H9 (cell line): ENCODE results near the gene NARS2. TPM values are rescaled to one million over a fixed set of nuclear protein-coding genes. Genes with fewer than 3 reads are reported as not detected.
"Not testable (repeated sequence)": the region's sequence is repeated elsewhere in the genome, so short reads cannot be mapped to it uniquely, and the experiment has no call there.

ENCODE experiments used
- DNase-seq: peaks from one replicate; pipeline ENCODE4 v3.0.0-alpha.2; 2017
- H2AFZ ChIP-seq: one replicate; pipeline ENCODE4 v1.6.1; 2013; ENCODE audit warnings: mild to moderate bottlenecking, low read length, control low read depth, moderate library complexity
- H2AK5ac ChIP-seq: 2 replicates; pipeline ENCODE4 v1.6.1; 2013; ENCODE audit warnings: low read length, control low read depth, mixed read lengths; ENCODE audit not compliant: insufficient read length
- H2BK120ac ChIP-seq: one replicate; pipeline ENCODE4 v1.6.1; 2013; ENCODE audit warnings: low read depth, mild to moderate bottlenecking, low read length, control low read depth, inconsistent platforms; ENCODE audit not compliant: poor library complexity, severe bottlenecking
- H2BK12ac ChIP-seq: 2 replicates; pipeline ENCODE4 v1.6.1; 2013; ENCODE audit warnings: low read length, control low read depth, mixed read lengths, low read depth; ENCODE audit not compliant: insufficient read length
- H2BK15ac ChIP-seq: 2 replicates; pipeline ENCODE4 v1.6.1; 2013; ENCODE audit warnings: low read depth, low read length, control low read depth
- H2BK20ac ChIP-seq: one replicate; pipeline ENCODE4 v1.6.1; 2013; ENCODE audit warnings: low read depth, mild to moderate bottlenecking, low read length, control low read depth, inconsistent platforms; ENCODE audit not compliant: poor library complexity, severe bottlenecking
- H2BK5ac ChIP-seq: 2 replicates; pipeline ENCODE4 v1.6.1; 2013; ENCODE audit warnings: low read length, control low read depth, mixed read lengths; ENCODE audit not compliant: insufficient read length
- H3K14ac ChIP-seq: 2 replicates; pipeline ENCODE4 v1.6.1; 2013; ENCODE audit warnings: low read length, control low read depth; ENCODE audit not compliant: insufficient read depth
- H3K18ac ChIP-seq: 2 replicates; pipeline ENCODE4 v1.6.1; 2013; ENCODE audit warnings: low read depth, mild to moderate bottlenecking, mixed read lengths, low read length, control low read depth; ENCODE audit not compliant: insufficient read length
- H3K23ac ChIP-seq: 2 replicates; pipeline ENCODE4 v1.6.1; 2013; ENCODE audit warnings: low read length, control low read depth, mixed read lengths, low read depth; ENCODE audit not compliant: insufficient read length
- H3K23me2 ChIP-seq: 2 replicates; pipeline ENCODE4 v1.6.1; 2013; ENCODE audit warnings: low read depth, mild to moderate bottlenecking, mixed read lengths, low read length, control low read depth; ENCODE audit not compliant: insufficient read length, poor library complexity, severe bottlenecking
- H3K27ac ChIP-seq: 2 replicates; pipeline ENCODE4 v1.5.1; 2013; ENCODE audit warnings: low read length, control low read depth, mixed read lengths, low read depth; ENCODE audit not compliant: insufficient read length
- H3K27me3 ChIP-seq: 2 replicates; pipeline ENCODE4 v1.6.1; 2013; ENCODE audit warnings: low read length, control low read depth, inconsistent platforms; ENCODE audit not compliant: insufficient read depth
- H3K4ac ChIP-seq: 2 replicates; pipeline ENCODE4 v1.6.1; 2013; ENCODE audit warnings: low read depth, mild to moderate bottlenecking, control low read depth, inconsistent platforms, low read length, moderate library complexity
- H3K4me1 ChIP-seq: 2 replicates; pipeline ENCODE4 v1.6.1; 2013; ENCODE audit warnings: low read length, control low read depth, inconsistent platforms; ENCODE audit not compliant: insufficient read depth
- H3K4me2 ChIP-seq: 2 replicates; pipeline ENCODE4 v1.6.1; 2013; ENCODE audit warnings: low read length, control low read depth, mixed read lengths; ENCODE audit not compliant: insufficient read length, insufficient read depth
- H3K56ac ChIP-seq: 2 replicates; pipeline ENCODE4 v1.6.1; 2013; ENCODE audit warnings: low read depth, mild to moderate bottlenecking, mixed read lengths, low read length, control low read depth; ENCODE audit not compliant: insufficient read length
- H3K79me1 ChIP-seq: 2 replicates; pipeline ENCODE4 v1.6.1; 2013; ENCODE audit warnings: low read depth, mild to moderate bottlenecking, moderate library complexity, low read length, control low read depth, inconsistent platforms; ENCODE audit not compliant: insufficient read depth, poor library complexity, severe bottlenecking
- H3K79me2 ChIP-seq: 2 replicates; pipeline ENCODE4 v1.6.1; 2013; ENCODE audit warnings: low read length, control low read depth, inconsistent platforms; ENCODE audit not compliant: insufficient read depth
- H3K9ac ChIP-seq: 2 replicates; pipeline ENCODE4 v1.6.1; 2013; ENCODE audit warnings: low read length, control low read depth, mixed read lengths; ENCODE audit not compliant: insufficient read length; ENCODE audit errors: extremely low read depth
- H3K9me3 ChIP-seq: one replicate; pipeline ENCODE4 v1.6.1; 2013; ENCODE audit warnings: low read depth, low read length, inconsistent platforms; ENCODE audit not compliant: control insufficient read depth
- H3T11ph ChIP-seq: one replicate; pipeline ENCODE4 v1.6.1; 2013; ENCODE audit warnings: mild to moderate bottlenecking, low read length, control low read depth, inconsistent platforms
- H4K20me1 ChIP-seq: one replicate; pipeline ENCODE4 v1.6.1; 2013; ENCODE audit not compliant: control insufficient read depth, insufficient read length, insufficient read depth
- H4K5ac ChIP-seq: 2 replicates; pipeline ENCODE4 v1.6.1; 2013; ENCODE audit warnings: low read depth, mild to moderate bottlenecking, mixed read lengths, low read length, control low read depth; ENCODE audit not compliant: insufficient read length
- H4K8ac ChIP-seq: replicated peaks from 2 replicates; pipeline ENCODE4 v1.6.1; 2013; ENCODE audit warnings: low read length, control low read depth, mixed read lengths, low read depth; ENCODE audit not compliant: insufficient read length
- H4K91ac ChIP-seq: 2 replicates; pipeline ENCODE4 v1.6.1; 2013; ENCODE audit warnings: low read depth, mild to moderate bottlenecking, moderate library complexity, mixed read lengths, low read length, control low read depth; ENCODE audit not compliant: insufficient read length
- H3K27ac Mint-ChIP-seq, 3 experiments: 2 replicates in 2 of 3; 3 replicates in 1 of 3; pipeline ENCODE4 v1.8.0; 2020 to 2021; ENCODE audit warnings: mixed read lengths in 3 of 3, mild to moderate bottlenecking in 1 of 3, moderate library complexity in 1 of 3
- H3K27me3 Mint-ChIP-seq: 2 replicates; pipeline ENCODE4 v1.8.0; 2021; ENCODE audit warnings: low read depth, mild to moderate bottlenecking, moderate library complexity, mixed read lengths
- H3K36me3 Mint-ChIP-seq, 3 experiments: 2 replicates in 2 of 3; 3 replicates in 1 of 3; pipeline ENCODE4 v1.8.0; 2020 to 2021; ENCODE audit warnings: low read depth in 3 of 3, mixed read lengths in 3 of 3; ENCODE audit not compliant: insufficient read depth in 1 of 3
- H3K4me1 Mint-ChIP-seq, 2 experiments: 2 replicates each; pipeline ENCODE4 v1.8.0; 2020; ENCODE audit warnings: mixed read lengths in 2 of 2
- H3K4me3 Mint-ChIP-seq, 2 experiments: 2 replicates in 1 of 2; 3 replicates in 1 of 2; pipeline ENCODE4 v1.8.0; 2020 to 2021; ENCODE audit warnings: mild to moderate bottlenecking in 2 of 2, mixed read lengths in 2 of 2, moderate library complexity in 1 of 2
- H3K9me3 Mint-ChIP-seq, 2 experiments: 2 replicates in 1 of 2; 3 replicates in 1 of 2; pipeline ENCODE4 v1.8.0; 2020; ENCODE audit warnings: mild to moderate bottlenecking in 2 of 2, mixed read lengths in 2 of 2, moderate library complexity in 1 of 2
- WGBS: extraction: QIAGEN DNeasy Blood & Tissue Kit; methylation state at CpG from one replicate; pipeline ENCODE4 v1.1.7; 2013; ENCODE audit warnings: missing lambda C conversion rate, low lambda C conversion rate, mixed read lengths; ENCODE audit not compliant: insufficient read length; ENCODE audit errors: extremely low coverage; 5-methylcytosine and 5-hydroxymethylcytosine counted together
- total RNA-seq: library from RNA; stranded (reverse); gene quantifications from 2 replicates; pipeline ENCODE4 v1.2.1, GENCODE V29; 2021
- TF ChIP-seq, protein P1 (sequence below): fragments of 200-600 bp; sonication (generic); conservative IDR thresholded peaks from 3 replicates; pipeline ENCODE4 v1.8.0; 2021; ENCODE audit warnings: antibody characterized with exemption, mild to moderate bottlenecking

Gene NARS2
- total RNA-seq, 1 experiment from 2014 or later, result 29.7 TPM

DNA sequence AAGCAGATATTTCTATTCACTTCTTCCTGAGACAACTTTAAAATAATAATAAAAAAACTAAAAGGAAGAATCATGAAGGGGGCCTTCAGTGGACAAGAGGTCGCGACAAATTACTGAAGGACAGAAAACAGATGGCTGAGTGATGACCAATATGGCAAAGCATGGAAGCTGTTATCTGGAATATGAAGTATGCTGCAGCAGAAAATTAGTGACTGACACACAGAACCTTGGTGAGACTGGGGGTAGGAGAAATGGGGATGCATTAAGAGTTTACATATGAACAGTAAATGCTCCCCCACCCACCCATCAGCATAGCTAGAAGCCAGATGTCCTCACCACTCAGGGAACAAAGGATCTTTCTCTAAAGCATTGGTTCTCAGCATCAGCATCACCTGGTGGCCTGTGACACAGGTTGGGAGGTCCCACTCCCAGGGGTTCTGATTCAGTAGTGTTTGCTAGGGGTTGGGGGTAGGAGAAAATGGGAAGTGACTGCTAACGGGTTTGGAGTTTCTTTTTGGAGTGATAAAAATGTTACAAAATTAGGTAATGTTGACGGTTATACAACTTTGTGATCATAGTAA lies 59.7 kb downstream of the NARS2 start:
- H3K23ac ChIP-seq, result no peak overlapping the region
- no peak overlapping the region for H2BK120ac ChIP-seq
- no peak overlapping the region for H2AFZ ChIP-seq
- no peak overlapping the region for H4K5ac ChIP-seq
- no peak overlapping the region for H4K91ac ChIP-seq
- H3K79me1 ChIP-seq, result no peaks in the 10 kb centered on the region
- WGBS, result no CpG with 5 or more reads among the region's 4 CpGs
- H3K27me3 Mint-ChIP-seq, result no peaks in the 10 kb centered on the region
- H3T11ph ChIP-seq, result no peak overlapping the region
- peak overlapping the region in 1 of 2 experiments; percentile 39; a peak in 1 of 5 replicates for H3K4me3 Mint-ChIP-seq
- H3K79me2 ChIP-seq, result no peaks in the 10 kb centered on the region; the same call in 1 of the 2 replicates
- peaks cover 9 to 18% of the 10 kb centered on the region in 2 experiments for H3K4me1 Mint-ChIP-seq
- H2AK5ac ChIP-seq, result no peak overlapping the region
- H4K20me1 ChIP-seq, result no peaks in the 10 kb centered on the region
- no peak overlapping the region for H3K4ac ChIP-seq
- TF ChIP-seq, protein P1, sequence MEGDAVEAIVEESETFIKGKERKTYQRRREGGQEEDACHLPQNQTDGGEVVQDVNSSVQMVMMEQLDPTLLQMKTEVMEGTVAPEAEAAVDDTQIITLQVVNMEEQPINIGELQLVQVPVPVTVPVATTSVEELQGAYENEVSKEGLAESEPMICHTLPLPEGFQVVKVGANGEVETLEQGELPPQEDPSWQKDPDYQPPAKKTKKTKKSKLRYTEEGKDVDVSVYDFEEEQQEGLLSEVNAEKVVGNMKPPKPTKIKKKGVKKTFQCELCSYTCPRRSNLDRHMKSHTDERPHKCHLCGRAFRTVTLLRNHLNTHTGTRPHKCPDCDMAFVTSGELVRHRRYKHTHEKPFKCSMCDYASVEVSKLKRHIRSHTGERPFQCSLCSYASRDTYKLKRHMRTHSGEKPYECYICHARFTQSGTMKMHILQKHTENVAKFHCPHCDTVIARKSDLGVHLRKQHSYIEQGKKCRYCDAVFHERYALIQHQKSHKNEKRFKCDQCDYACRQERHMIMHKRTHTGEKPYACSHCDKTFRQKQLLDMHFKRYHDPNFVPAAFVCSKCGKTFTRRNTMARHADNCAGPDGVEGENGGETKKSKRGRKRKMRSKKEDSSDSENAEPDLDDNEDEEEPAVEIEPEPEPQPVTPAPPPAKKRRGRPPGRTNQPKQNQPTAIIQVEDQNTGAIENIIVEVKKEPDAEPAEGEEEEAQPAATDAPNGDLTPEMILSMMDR, result no peak
- H4K8ac ChIP-seq, result no peak overlapping the region
- H3K4me1 ChIP-seq, result no peaks in the 10 kb centered on the region; the same call in 1 of the 2 replicates
- no peak overlapping the region for H3K4me2 ChIP-seq
- H2BK15ac ChIP-seq, result no peak overlapping the region
- no peak overlapping the region for H3K27ac ChIP-seq
- H3K56ac ChIP-seq, result no peak overlapping the region
- H3K23me2 ChIP-seq, result no peaks in the 10 kb centered on the region
- no peak overlapping the region for H3K9ac ChIP-seq
- no peak overlapping the region for H3K14ac ChIP-seq
- peak overlapping the region; percentile 19 to 95 (median 68); a peak in 5 of 7 replicates for H3K27ac Mint-ChIP-seq
- H2BK12ac ChIP-seq, result no peak overlapping the region
- H3K9me3 ChIP-seq, result no peaks in the 10 kb centered on the region
- H2BK5ac ChIP-seq, result no peak overlapping the region
- no peak overlapping the region for H2BK20ac ChIP-seq
- no peak for DNase-seq
- H3K9me3 Mint-ChIP-seq, result peaks cover 11 to 15% of the 10 kb centered on the region in 2 experiments
- H3K36me3 Mint-ChIP-seq, result peaks cover 25 to 29% (median 27%) of the 10 kb centered on the region in 3 experiments
- H3K27me3 ChIP-seq, result no peaks in the 10 kb centered on the region
- no peak overlapping the region for H3K18ac ChIP-seq

DNA sequence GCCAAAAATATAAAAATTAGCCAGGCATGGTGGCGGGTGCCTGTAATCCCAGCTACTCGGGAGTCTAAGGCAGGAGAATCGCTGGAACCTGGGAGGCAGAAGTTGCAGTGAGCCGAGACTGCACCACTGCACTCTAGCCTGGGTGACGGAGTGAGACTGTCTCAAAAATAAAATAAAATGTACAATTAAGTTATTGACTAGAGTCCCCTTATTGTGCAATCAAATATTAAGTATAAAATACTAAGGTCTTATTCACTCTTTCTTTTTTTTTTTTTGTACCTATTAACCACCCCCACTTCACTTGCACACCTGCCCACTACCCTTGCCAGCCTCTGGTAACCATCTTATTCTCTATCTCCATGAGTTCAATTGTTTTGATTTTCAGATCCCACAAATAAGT lies 61.6 kb downstream of the NARS2 start:
- H2BK5ac ChIP-seq, H3K23ac ChIP-seq, H3K4me3 Mint-ChIP-seq, H3K56ac ChIP-seq, H3K9me3 ChIP-seq, H2BK15ac ChIP-seq, H3K79me1 ChIP-seq, H2BK20ac ChIP-seq, H4K91ac ChIP-seq, H4K5ac ChIP-seq, H3K4me1 ChIP-seq, H3K23me2 ChIP-seq, H3K27ac ChIP-seq, H3T11ph ChIP-seq, H2BK120ac ChIP-seq, H3K79me2 ChIP-seq, H3K4me2 ChIP-seq, H4K8ac ChIP-seq, H3K27me3 Mint-ChIP-seq, H3K14ac ChIP-seq, H3K18ac ChIP-seq, H3K4ac ChIP-seq, H4K20me1 ChIP-seq, H2BK12ac ChIP-seq, H3K9ac ChIP-seq, H2AK5ac ChIP-seq, H3K27me3 ChIP-seq, H2AFZ ChIP-seq, DNase-seq: not testable (repeated sequence)
- peak overlapping the region in 2 of 3 experiments; percentile 26 to 75; a peak in 1 of 7 replicates for H3K27ac Mint-ChIP-seq
- H3K4me1 Mint-ChIP-seq, result peaks cover 11 to 24% of the 10 kb centered on the region in 2 experiments
- H3K9me3 Mint-ChIP-seq, result peaks cover 15 to 20% of the 10 kb centered on the region in 2 experiments
- H3K36me3 Mint-ChIP-seq, result peaks cover 32 to 42% (median 33%) of the 10 kb centered on the region in 3 experiments
- WGBS, result no CpG with 5 or more reads among the region's 5 CpGs
